ENCODE measurements around the gene CACNB3.

DNA sequence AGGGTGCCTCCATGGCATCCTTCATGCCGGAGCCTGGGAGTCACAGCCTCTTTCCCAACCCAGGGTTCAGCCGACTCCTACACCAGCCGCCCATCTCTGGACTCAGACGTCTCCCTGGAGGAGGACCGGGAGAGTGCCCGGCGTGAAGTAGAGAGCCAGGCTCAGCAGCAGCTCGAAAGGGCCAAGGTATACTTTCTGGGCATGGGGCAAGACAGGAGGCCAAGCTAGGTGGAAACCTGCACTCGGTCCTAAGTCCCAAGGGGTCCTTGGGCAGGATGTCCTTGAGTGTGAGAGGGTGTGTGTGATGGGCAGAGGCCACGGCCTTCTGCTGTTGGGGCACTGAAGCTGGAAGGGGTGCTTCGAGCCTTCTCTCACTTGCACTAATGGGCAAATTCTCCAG, 5.0 kb downstream of the CACNB3 start:
- TF ChIP-seq EP300 (IDR thresholded peaks at IDR 0.05; ENCODE audit: low read length) (no peak), POLR2AphosphoS5 (IDR thresholded peaks at IDR 0.05; ENCODE audit: control insufficient read depth, insufficient read depth, low read depth, low read length) (no peak), ZNF347 (CRISPR knock-in tag; IDR thresholded peaks at IDR 0.05; ENCODE audit: low read depth) (no peak), ZNF274 (IDR thresholded peaks at IDR 0.05; ENCODE audit: borderline replicate concordance, low read depth, low read length) (no peak), CBX5 (IDR thresholded peaks at IDR 0.05; ENCODE audit: borderline replicate concordance, low read depth) (no peak), HDAC6 (IDR thresholded peaks at IDR 0.05; ENCODE audit: low read depth, low read length) (no peak), ZNF79 (CRISPR knock-in tag; IDR thresholded peaks at IDR 0.05; ENCODE audit: low read depth) (no peak)
- TF ChIP-seq, protein P1, sequence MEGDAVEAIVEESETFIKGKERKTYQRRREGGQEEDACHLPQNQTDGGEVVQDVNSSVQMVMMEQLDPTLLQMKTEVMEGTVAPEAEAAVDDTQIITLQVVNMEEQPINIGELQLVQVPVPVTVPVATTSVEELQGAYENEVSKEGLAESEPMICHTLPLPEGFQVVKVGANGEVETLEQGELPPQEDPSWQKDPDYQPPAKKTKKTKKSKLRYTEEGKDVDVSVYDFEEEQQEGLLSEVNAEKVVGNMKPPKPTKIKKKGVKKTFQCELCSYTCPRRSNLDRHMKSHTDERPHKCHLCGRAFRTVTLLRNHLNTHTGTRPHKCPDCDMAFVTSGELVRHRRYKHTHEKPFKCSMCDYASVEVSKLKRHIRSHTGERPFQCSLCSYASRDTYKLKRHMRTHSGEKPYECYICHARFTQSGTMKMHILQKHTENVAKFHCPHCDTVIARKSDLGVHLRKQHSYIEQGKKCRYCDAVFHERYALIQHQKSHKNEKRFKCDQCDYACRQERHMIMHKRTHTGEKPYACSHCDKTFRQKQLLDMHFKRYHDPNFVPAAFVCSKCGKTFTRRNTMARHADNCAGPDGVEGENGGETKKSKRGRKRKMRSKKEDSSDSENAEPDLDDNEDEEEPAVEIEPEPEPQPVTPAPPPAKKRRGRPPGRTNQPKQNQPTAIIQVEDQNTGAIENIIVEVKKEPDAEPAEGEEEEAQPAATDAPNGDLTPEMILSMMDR (IDR thresholded peaks at IDR 0.05 in 2 of 3, conservative IDR thresholded peaks at IDR 0.05 in 1 of 3; ENCODE audit: insufficient read depth in 2 of 3, low read depth in 1 of 3, low read length in 3 of 3), result no peak
